Heart left ventricle (tissue), 13 donors: ENCODE data around the gene GPD1.

Experiments
- CTCF ChIP-seq, 12 donors: fragments of 200-600 bp; sonication (generic) in 4 of 12; IDR thresholded peaks; one replicate each; pipeline versions ENCODE4 v1.5.0 to v1.8.0; 2018 to 2022; ENCODE audit warnings: antibody characterized with exemption in 12 of 12, mild to moderate bottlenecking in 5 of 12
- POLR2A ChIP-seq, 2 donors: fragments of 450-650 bp; IDR thresholded peaks; one replicate each; pipeline ENCODE4 v1.6.1; 2017; ENCODE audit warnings: antibody characterized with exemption in 2 of 2, mild to moderate bottlenecking in 2 of 2, moderate library complexity in 2 of 2
- donor health status: ischemic (EF 13 %, LVEDD 7.1; RV severe dilation, severe dysfunction).
- donor health status: DM: no; HTN: yes; CAD: no.
- donor health status: DM: no; HTN: no; CAD: no.
- donor health status: ischemic (EF 25% LVEDD 6.9; RV normal size, moderate dysfunction).
- donor health status: ischemic (EF 25% LVEDD 5.7; RV mildly dilated, moderate dysfunction).
- donor health status: ischemic (EF 35%, LVEDD 5.7; RV mildly dilated, moderate dysfunction).
- donor health status: nonischemic (EF 11% LVEDD 7.7; RV severe dilation, severe dysfunction).
- donor health status: DM: yes; HTN: yes; CAD: no.
- donor health status: PGD.
- donor health status: ischemic (EF 29% LVEDD 5.4; RV normal size, mild dysfunction).
- donor health status: nonischemic (EF 23%, LVEDD 6.1; RV moderate dilation, normal function).

GRCh38 chr12:50065726-50066310 lies 38.0 kb upstream of the GPD1 start:
- no peak for TF ChIP-seq CTCF (IDR thresholded peaks at IDR 0.05)
- TF ChIP-seq POLR2A (IDR thresholded peaks at IDR 0.05) = no peak
